Measurements from ENCODE around the gene ATP13A1. TPM values are rescaled to one million over a fixed set of nuclear protein-coding genes. Genes with fewer than 3 reads are reported as not detected.

Gene ATP13A1
- total RNA-seq, 2 experiments from 2014 or later: 78.6 to 78.8 TPM

DNA sequence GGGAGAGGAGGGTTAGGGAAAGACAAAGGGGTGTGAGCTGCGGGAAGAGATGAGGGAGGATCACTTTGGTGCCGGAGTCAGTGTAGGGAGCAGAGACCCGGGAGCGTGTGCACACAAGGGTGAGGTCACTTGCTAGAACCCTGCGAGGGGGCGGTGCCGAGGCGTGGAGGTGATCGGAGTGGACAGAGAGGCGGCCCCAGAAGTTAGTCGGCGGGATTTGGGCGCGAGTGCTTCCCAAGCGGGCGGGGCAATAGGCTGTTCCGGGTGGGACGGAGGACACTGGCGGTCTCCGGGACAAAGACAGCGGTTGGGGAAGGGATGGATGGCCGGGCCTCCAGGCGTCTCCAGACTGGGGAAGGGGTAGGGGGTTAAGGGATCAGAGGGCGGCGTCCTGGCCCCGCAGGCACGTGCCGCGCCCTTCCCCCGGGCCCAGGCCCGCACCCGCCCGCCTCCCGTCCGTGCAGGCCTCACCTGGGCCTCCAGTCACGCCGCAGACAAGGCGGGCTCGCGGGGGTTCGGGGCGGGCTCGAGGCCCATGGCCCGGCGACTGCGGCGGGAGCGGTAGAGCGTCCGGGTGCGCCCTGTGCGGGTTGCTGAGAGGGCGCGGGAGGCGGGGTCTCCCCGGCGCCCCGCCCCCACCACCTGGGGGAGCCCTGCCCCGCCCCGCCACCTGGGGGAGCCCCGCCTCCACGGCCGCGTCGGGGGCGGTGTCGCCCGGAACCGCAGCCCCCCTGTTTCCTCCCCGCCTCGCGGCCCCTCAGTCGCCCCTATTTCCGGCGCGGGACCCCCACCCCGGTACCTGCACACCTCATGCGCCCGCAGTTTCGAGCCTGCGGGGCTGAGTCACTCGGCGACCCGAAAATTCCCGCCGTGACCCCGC lies 35.6 kb downstream of the ATP13A1 start, which contains the start of gene LPAR2:
Gene LPAR2 (minus strand): TSS at position 600 of the 880 bp plus-strand sequence. CDS start 945 bp downstream, outside the sequence.
- CTCF ChIA-PET: interaction anchor here (0.8 to 2.3 kb wide), 7 partner anchors 15 to 209 kb away, joined by 3 to 7 read pairs (median 4); no protein-coding TSS in a partner anchor
- peak; percentile 81 for ATAC-seq
- H3K4me3 Mint-ChIP-seq: peak within 1 kb of the TSS; percentile 92
- no peaks in the 10 kb centered on the region for H3K9me3 Mint-ChIP-seq (ENCODE audit: insufficient read depth)
- POLR2A ChIA-PET: interaction anchor here (0.7 to 1.8 kb wide), 11 partner anchors 7 to 112 kb away, joined by 3 to 7 read pairs (median 4); partner anchors contain the start of genes ATP13A1 and NDUFA13
- peak within 1 kb of the TSS; percentile 93 for H3K27ac Mint-ChIP-seq
- H3K4me1 Mint-ChIP-seq (ENCODE audit: low read depth): peaks cover 40% of the 10 kb centered on the region
- DNase-seq: peak; percentile 79
- H3K27me3 Mint-ChIP-seq (ENCODE audit: low read depth): no peaks in the 10 kb centered on the region
- peaks cover 58% of the 10 kb centered on the region for H3K36me3 Mint-ChIP-seq (ENCODE audit: low read depth)

- DNase-seq: no peak
- peaks cover 36% of the 10 kb centered on the region for H3K4me1 Mint-ChIP-seq (ENCODE audit: low read depth)
- ChIA-PET POLR2A (interaction anchor here (0.6 to 1.6 kb wide), 8 partner anchors 9 to 95 kb away, joined by 3 to 5 read pairs (median 4); partner anchors contain the start of gene ATP13A1), CTCF (interaction anchor here (1.0 to 2.3 kb wide), 5 partner anchors 10 to 95 kb away, joined by 3 to 7 read pairs (median 3); no protein-coding TSS in a partner anchor)
- peak overlapping the region; percentile 93 for H3K27ac Mint-ChIP-seq
- H3K27me3 Mint-ChIP-seq (ENCODE audit: low read depth): no peaks in the 10 kb centered on the region
- H3K9me3 Mint-ChIP-seq (ENCODE audit: insufficient read depth): no peaks in the 10 kb centered on the region
- peak overlapping the region; percentile 92 for H3K4me3 Mint-ChIP-seq
- ATAC-seq: no peak
- peaks cover 55% of the 10 kb centered on the region for H3K36me3 Mint-ChIP-seq (ENCODE audit: low read depth)
These were observed 36.7 kb downstream of the ATP13A1 start for GRCh38 chr19:19626516-19627472.

DNA sequence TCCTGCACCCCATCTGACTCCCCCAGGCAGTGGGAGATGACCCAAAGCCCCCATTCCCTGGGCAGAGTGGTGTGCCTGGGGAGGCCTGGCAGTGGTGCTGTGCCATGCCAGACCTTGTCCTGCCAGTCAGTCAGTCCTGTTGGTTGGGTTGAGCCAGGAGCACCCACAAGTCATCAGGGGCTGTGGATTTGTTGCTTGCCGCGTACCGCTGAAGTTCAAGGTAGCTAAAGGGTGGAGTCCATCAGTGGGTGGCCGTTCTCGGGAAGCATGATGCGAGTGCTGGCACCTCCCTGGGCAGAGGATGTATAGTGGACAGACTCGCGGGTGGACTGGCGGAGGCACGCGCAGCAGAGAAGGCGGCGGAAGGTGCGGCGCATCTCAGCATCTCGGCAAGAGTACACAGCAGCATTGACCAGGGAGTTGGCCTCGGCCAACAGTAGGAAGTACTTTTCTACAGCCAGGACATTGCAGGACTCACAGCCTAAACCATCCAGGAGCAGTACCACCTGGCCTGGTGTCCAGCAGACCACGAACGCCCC lies 39.4 kb downstream of the ATP13A1 start:
- no peaks in the 10 kb centered on the region for H3K9me3 Mint-ChIP-seq (ENCODE audit: insufficient read depth)

GRCh38 chr19:19623383-19623782 lies 40.1 kb downstream of the ATP13A1 start:
- Mint-ChIP-seq H3K27me3 (ENCODE audit: low read depth) (no peaks in the 10 kb centered on the region), H3K4me1 (ENCODE audit: low read depth) (peaks cover 43% of the 10 kb centered on the region), H3K4me3 (no peak overlapping the region), H3K36me3 (ENCODE audit: low read depth) (peaks cover 49% of the 10 kb centered on the region), H3K27ac (no peak overlapping the region), H3K9me3 (ENCODE audit: insufficient read depth) (no peaks in the 10 kb centered on the region)
- POLR2A ChIA-PET: interaction anchor here (0.7 kb wide), 1 partner anchor 195 kb away, joined by 3 read pairs; no protein-coding TSS in a partner anchor
- ATAC-seq (no peak), DNase-seq (no peak)
- CTCF ChIA-PET: no interaction called here

More for the DNA sequence above, 39.4 kb downstream of the ATP13A1 start:
- Mint-ChIP-seq H3K4me1 (ENCODE audit: low read depth) (peaks cover 44% of the 10 kb centered on the region), H3K36me3 (ENCODE audit: low read depth) (peaks cover 51% of the 10 kb centered on the region), H3K4me3 (no peak overlapping the region), H3K27me3 (ENCODE audit: low read depth) (no peaks in the 10 kb centered on the region), H3K27ac (no peak overlapping the region)
- ATAC-seq: no peak
- no peak for DNase-seq
- ChIA-PET CTCF (interaction anchor here (1.3 kb wide), 1 partner anchor 92 kb away, joined by 5 read pairs; no protein-coding TSS in a partner anchor), POLR2A (interaction anchor here (0.6 kb wide), 1 partner anchor 15 kb away, joined by 3 read pairs; no protein-coding TSS in a partner anchor)

DNA sequence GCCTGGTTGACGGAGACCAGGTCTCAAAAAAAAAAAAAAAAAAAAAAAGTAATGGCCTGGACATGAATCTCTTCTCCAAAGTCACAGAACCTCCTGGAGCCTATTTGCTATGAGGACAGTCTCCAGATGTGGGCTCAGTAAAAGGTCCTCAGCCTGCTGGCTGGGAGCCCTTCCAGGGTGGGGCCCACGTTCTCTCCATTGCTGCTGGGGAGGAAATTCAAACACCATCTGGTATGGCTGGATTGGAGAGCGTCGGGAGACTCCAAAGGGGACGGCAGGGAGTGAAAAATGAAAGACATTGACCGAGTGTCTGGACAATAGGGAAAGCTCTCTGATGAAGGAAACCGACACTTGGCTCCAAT lies 43.6 kb downstream of the ATP13A1 start:
- DNase-seq (no peak), ATAC-seq (no peak)
- Mint-ChIP-seq H3K27ac (no peak overlapping the region), H3K27me3 (ENCODE audit: low read depth) (no peaks in the 10 kb centered on the region), H3K4me1 (ENCODE audit: low read depth) (peaks cover 49% of the 10 kb centered on the region), H3K9me3 (ENCODE audit: insufficient read depth) (no peaks in the 10 kb centered on the region), H3K4me3 (no peak overlapping the region), H3K36me3 (ENCODE audit: low read depth) (peaks cover 49% of the 10 kb centered on the region)
- ChIA-PET POLR2A (interaction anchor here (1.4 kb wide), 1 partner anchor 30 kb away, joined by 4 read pairs; no protein-coding TSS in a partner anchor), CTCF (interaction anchor here (1.3 kb wide), 1 partner anchor 66 kb away, joined by 4 read pairs; no protein-coding TSS in a partner anchor)

DNA sequence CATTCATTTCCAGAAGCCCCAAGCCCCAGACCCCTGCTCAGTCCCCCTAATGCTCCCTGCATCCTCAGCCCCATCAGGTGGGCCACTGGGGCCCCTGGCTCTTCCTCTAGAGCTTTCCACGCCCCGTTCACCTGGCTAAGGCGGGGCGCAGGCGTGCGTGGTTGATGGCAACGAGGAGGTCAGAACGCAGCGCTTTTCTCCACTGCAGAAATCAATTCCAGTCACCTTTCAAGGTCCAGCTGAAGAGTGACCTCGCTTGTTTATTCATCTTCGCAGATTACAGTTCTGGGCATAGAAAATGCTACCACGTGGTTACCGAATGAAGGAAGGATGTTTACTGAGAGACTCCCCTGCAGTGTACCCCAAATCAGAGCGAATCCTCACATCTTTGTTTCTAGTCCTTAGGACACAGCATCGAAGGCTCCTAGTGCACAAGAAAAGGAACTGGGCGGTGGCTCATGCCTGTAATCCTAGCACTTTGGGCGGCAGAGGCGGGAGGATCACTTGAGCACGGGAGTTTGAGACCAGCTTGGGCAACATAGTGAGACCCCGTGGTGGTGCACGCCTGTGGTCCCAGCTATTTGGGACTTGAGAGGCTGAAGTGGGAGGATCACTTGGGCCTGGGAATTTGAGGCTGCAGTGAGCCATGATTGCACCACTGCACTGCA lies 44.2 kb downstream of the ATP13A1 start:
- Mint-ChIP-seq H3K36me3 (ENCODE audit: low read depth) (peaks cover 46% of the 10 kb centered on the region), H3K9me3 (ENCODE audit: insufficient read depth) (no peaks in the 10 kb centered on the region), H3K27me3 (ENCODE audit: low read depth) (no peaks in the 10 kb centered on the region), H3K4me1 (ENCODE audit: low read depth) (peaks cover 47% of the 10 kb centered on the region), H3K4me3 (peak overlapping the region; percentile 90), H3K27ac (peak overlapping the region; percentile 74)
- ATAC-seq (no peak), DNase-seq (no peak)
- POLR2A ChIA-PET: interaction anchor here (1.4 kb wide), 1 partner anchor 30 kb away, joined by 4 read pairs; no protein-coding TSS in a partner anchor
- CTCF ChIA-PET: interaction anchor here (1.3 kb wide), 1 partner anchor 65 kb away, joined by 4 read pairs; no protein-coding TSS in a partner anchor

DNA sequence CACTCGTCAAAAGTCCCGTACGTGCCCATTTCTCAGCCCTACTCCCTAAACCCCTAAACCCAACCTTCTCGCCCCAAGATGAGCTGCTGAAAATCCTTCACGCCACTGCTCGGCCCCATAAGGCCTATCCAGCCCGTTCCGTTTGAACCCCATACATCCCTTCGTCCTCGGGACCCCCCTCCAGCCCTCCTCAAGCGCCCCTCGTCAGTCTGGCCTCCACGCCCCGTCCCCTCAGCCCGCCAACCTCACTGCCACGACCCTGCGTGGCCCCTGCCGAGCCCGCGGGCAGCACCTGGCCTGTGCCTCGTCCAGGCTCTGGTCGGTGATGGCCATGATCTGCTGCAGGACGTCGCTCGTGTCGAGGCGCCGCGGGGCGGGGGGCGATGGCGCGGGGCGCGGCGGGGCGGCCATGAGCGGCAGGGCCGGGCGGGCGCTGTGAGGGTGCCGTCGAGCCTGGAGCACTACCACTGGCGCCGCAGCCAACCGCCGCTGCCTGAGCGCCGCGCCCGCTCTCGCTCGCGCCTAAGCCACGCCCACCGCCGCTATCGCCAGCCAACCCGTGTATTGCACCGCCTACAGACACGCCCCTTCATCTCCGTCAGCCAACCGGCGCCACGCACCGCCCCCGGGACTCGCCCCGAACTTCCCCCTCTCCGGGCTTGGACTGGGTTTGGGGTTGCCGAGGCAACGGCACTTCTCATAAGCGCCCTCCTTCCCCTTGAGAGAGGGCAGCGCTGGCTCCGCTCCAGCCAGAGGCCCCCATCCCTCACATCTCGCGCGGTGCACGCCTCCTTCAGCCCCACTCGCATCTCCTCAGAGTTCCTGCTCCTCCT lies 45.0 kb downstream of the ATP13A1 start, which contains the start of gene PBX4:
Gene PBX4 (minus strand): TSS at position 469 of the 833 bp plus-strand sequence. CDS start 58 bp downstream, at position 411.
- H3K27me3 Mint-ChIP-seq (ENCODE audit: low read depth): no peaks in the 10 kb centered on the region
- POLR2A ChIA-PET: interaction anchor here (0.6 to 1.4 kb wide), 8 partner anchors 9 to 58 kb away, joined by 3 to 5 read pairs (median 4); partner anchors contain the start of gene ZNF101
- peak; percentile 95 for ATAC-seq
- peak within 1 kb of the TSS; percentile 79 for H3K27ac Mint-ChIP-seq
- peak within 1 kb of the TSS; percentile 90 for H3K4me3 Mint-ChIP-seq
- peak; percentile 99 for DNase-seq
- peaks cover 45% of the 10 kb centered on the region for H3K4me1 Mint-ChIP-seq (ENCODE audit: low read depth)
- CTCF ChIA-PET: interaction anchor here (0.8 to 1.3 kb wide), 2 partner anchors 11 to 64 kb away, joined by 3 to 4 read pairs; no protein-coding TSS in a partner anchor
- H3K9me3 Mint-ChIP-seq (ENCODE audit: insufficient read depth): no peaks in the 10 kb centered on the region
- peaks cover 42% of the 10 kb centered on the region for H3K36me3 Mint-ChIP-seq (ENCODE audit: low read depth)

- ATAC-seq (no peak), DNase-seq (peak; percentile 46)
- Mint-ChIP-seq H3K4me3 (peak overlapping the region; percentile 35), H3K36me3 (ENCODE audit: low read depth) (peaks cover 44% of the 10 kb centered on the region), H3K27me3 (ENCODE audit: low read depth) (no peaks in the 10 kb centered on the region), H3K9me3 (ENCODE audit: insufficient read depth) (no peaks in the 10 kb centered on the region), H3K4me1 (ENCODE audit: low read depth) (peaks cover 55% of the 10 kb centered on the region), H3K27ac (peak overlapping the region; percentile 89)
- POLR2A ChIA-PET: interaction anchor here (0.7 to 0.8 kb wide), 2 partner anchors 24 to 834 kb away, joined by 3 to 4 read pairs; no protein-coding TSS in a partner anchor
- CTCF ChIA-PET: interaction anchor here (1.0 to 1.5 kb wide), 2 partner anchors 10 to 24 kb away, joined by 3 to 4 read pairs; no protein-coding TSS in a partner anchor
These were observed 48.4 kb downstream of the ATP13A1 start for GRCh38 chr19:19615086-19615485.

DNA sequence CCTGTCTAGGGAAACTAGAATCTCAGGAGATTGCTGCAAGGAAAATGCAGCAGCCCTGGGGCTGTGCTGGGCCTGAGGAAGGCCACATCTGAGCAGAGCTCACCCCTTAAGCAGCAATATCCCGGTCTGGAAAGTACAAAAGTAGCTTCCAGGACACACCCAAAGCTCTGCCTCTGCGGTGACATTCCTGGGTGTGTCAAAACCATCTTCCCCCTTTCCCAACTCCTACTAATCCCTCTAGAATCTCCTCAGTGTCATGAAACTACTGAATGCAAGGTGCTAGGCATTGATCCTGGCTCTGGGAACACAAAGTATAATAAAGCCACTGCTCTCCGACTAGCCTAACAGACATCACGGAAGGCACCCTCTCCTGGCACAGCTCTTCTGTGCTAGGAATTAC lies 50.0 kb downstream of the ATP13A1 start:
- Mint-ChIP-seq H3K27me3 (ENCODE audit: low read depth) (no peaks in the 10 kb centered on the region), H3K4me3 (no peak overlapping the region), H3K36me3 (ENCODE audit: low read depth) (peaks cover 50% of the 10 kb centered on the region)

More for the DNA sequence above, 50.0 kb downstream of the ATP13A1 start:
- ChIA-PET CTCF (interaction anchor here (1.0 to 1.5 kb wide), 4 partner anchors 9 to 31 kb away, joined by 3 to 4 read pairs (median 3); no protein-coding TSS in a partner anchor), POLR2A (interaction anchor here (1.0 kb wide), 1 partner anchor 24 kb away, joined by 3 read pairs; no protein-coding TSS in a partner anchor)
- H3K9me3 Mint-ChIP-seq (ENCODE audit: insufficient read depth): no peaks in the 10 kb centered on the region
- DNase-seq (no peak), ATAC-seq (no peak)
- peaks cover 53% of the 10 kb centered on the region for H3K4me1 Mint-ChIP-seq (ENCODE audit: low read depth)
- H3K27ac Mint-ChIP-seq: peak overlapping the region; percentile 22
